ENCODE results near the gene ETFA.
A peak's percentile ranks its signal among the peaks of the same experiment; 100 is the strongest.

The ETFA gene

DNA sequence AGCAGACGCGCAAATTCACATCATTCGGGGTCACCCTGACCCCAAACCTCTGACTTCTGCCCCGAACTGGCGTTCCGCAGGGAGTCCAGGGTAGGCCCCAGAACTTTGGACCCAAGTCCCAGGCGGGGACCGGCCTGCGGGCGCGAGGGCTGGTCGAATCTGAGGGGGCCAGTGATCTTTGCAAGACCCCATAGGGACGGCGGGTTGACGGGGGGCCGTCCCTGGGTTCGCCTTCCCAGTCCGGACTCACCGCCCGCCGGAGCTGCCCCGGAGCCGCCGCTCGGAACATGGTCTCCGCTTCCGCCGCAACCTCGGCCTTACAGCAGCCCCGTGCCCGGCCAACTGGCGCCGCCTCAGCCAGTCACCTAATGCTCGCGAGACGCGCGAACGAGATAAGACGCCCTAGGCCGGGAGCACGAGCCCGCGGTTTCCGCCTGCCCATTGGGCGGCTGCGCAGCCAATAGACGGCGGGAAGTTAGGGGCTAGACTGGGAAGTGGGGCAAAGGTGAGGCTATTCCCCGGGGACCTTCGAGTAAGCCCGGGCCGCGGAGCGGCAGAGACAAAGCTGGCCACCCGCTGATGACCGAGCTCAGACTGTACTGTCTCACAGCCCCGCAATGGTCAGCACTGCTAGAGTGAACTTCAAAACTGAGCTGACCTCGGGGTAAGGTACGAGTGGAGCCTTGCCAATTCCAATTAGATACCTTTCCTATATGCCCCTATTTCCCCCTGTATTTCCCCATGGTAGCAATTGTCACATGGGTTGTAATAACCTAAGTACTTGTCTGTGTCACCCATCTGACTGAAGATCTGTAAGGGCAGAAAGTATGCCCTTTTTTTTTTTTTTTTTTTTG is at the start of gene ETFA:
Gene ETFA, minus strand, starts transcription at position 370 of the 854 bp plus-strand sequence. Its CDS starts 81 bp downstream, at position 289.
- Mint-ChIP-seq H3K9me3 (no peaks in the 10 kb centered on the region), H3K27me3 (ENCODE audit: low read depth) (peaks cover 4% of the 10 kb centered on the region), H3K27ac (peak within 1 kb of the TSS; percentile 80), H3K4me3 (peak within 1 kb of the TSS; percentile 85), H3K4me1 (ENCODE audit: low read depth) (peaks cover 25% of the 10 kb centered on the region), H3K36me3 (ENCODE audit: low read depth) (peaks cover 11% of the 10 kb centered on the region)

DNA sequence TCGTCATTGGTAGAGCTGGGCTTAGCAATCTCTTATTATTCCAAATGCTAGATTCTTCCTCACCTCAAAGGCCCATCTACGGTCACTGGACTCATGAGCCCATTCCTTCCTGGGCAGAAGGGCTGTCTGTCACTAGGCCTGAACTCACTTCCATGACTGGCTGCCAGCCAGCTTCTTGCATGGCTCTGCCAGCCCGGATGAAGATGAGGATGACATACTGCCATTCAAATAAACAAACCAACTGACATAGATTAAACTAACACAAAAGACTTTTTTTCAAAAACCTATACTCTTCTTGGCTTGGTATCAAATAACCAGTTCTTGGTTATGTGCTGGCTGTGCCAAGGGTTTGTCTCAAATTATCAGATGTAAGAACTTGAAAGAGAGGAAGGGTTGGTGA is 49.1 kb upstream of the ETFA start:
- Mint-ChIP-seq H3K36me3 (ENCODE audit: low read depth) (no peaks in the 10 kb centered on the region), H3K4me1 (ENCODE audit: low read depth) (no peaks in the 10 kb centered on the region), H3K27ac (no peak overlapping the region), H3K27me3 (ENCODE audit: low read depth) (peaks cover 3% of the 10 kb centered on the region), H3K9me3 (no peaks in the 10 kb centered on the region), H3K4me3 (no peak overlapping the region)

DNA sequence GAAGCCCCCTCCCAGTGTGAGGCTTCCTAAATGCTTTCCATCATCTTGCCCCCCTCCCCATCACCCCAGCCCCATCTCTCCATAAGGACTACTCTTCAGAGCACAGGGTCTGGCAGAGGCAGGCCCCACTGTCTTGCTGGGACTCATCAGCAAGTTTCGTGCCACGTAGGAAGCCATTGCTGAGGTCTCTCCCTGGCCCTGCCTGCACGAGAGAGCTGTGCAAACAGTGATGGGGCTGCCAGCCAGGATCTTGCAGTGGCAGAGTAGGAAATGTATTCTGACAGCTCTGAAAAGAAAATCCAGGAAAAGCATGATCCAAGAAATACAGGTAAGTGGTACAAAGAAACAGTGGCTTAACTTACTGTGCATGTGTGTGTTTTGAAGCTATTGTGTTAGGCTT is 47.9 kb upstream of the ETFA start:
- no peaks in the 10 kb centered on the region for H3K9me3 Mint-ChIP-seq
- H3K27ac Mint-ChIP-seq: no peak overlapping the region
- H3K27me3 Mint-ChIP-seq (ENCODE audit: low read depth): peaks cover 10% of the 10 kb centered on the region
- no peak overlapping the region for H3K4me3 Mint-ChIP-seq
- H3K36me3 Mint-ChIP-seq (ENCODE audit: low read depth): no peaks in the 10 kb centered on the region
- H3K4me1 Mint-ChIP-seq (ENCODE audit: low read depth): no peaks in the 10 kb centered on the region

DNA sequence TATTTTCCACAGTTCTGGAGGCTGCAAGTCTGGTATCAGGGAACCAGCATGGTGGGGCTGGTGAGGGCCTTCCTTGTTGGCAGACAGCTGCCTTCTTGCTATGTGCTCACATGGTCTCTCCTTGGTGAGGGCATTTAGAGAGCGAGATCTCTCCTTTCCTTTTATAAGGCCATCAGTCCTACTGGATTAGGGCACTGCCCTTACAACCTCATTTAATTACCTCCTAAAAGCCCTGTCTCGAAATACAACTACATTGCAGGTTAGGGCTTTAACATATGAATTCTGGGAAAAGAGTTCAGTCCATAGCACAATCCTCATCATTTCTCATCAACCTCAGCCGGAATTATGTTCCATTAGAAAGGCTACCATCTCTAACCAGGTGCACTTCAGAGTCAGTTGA is 47.2 kb upstream of the ETFA start:
- no peaks in the 10 kb centered on the region for H3K4me1 Mint-ChIP-seq (ENCODE audit: low read depth)
- H3K27ac Mint-ChIP-seq: no peak overlapping the region
- no peaks in the 10 kb centered on the region for H3K36me3 Mint-ChIP-seq (ENCODE audit: low read depth)
- H3K27me3 Mint-ChIP-seq (ENCODE audit: low read depth): peaks cover 10% of the 10 kb centered on the region
- H3K9me3 Mint-ChIP-seq: no peaks in the 10 kb centered on the region
- H3K4me3 Mint-ChIP-seq: no peak overlapping the region

DNA sequence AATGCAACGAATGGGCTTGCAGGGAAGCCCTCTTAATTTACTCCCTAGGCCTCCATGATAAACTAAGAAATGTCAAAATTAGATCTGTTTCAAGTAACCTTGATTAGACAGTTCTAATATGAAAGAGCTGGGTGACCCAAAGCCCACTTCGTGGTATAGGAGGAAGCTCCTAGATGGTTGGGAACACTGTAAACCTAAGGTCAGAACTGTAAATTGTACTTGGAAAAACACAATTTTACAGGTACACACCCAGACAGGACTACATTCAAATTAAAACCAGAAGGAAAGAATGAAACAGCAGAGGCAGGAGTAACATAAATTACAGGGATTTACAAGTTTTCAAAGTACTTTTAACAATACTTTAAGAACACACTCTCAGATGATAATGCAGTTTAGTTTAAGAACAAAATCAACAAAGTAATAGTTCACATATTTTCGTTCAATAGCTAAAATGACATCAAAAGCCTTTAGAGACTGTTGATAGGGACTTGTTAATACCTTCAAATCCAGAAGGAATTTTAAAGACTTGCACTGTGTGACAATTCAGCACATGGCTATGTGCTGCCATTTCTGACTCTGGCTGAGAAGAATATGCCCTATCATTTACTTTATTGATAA is 43.7 kb upstream of the ETFA start:
- Mint-ChIP-seq H3K27me3 (ENCODE audit: low read depth) (peaks cover 24% of the 10 kb centered on the region), H3K9me3 (no peaks in the 10 kb centered on the region), H3K27ac (no peak overlapping the region), H3K4me1 (ENCODE audit: low read depth) (no peaks in the 10 kb centered on the region), H3K4me3 (no peak overlapping the region), H3K36me3 (ENCODE audit: low read depth) (no peaks in the 10 kb centered on the region)

DNA sequence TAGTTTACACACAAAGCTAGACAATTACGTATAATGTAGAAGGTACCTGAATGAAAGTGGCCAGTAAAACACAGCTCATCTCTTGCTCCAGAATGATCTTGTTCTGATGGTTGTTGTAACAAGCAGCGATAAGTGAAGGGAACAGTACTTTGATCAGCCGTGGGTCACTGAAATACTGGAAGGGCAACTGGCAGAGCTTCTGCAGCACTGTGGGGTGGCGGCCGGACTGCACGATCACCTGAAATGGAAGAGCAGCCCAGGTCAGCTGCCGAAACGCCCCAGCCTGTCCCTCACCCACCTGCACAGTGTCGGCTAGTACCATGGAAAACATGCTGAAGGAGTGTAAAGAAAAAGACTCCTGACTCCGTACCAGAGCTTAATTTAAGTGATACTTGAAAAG is 42.6 kb upstream of the ETFA start:
- Mint-ChIP-seq H3K27me3 (ENCODE audit: low read depth) (peaks cover 26% of the 10 kb centered on the region), H3K4me3 (no peak overlapping the region), H3K4me1 (ENCODE audit: low read depth) (no peaks in the 10 kb centered on the region)

DNA sequence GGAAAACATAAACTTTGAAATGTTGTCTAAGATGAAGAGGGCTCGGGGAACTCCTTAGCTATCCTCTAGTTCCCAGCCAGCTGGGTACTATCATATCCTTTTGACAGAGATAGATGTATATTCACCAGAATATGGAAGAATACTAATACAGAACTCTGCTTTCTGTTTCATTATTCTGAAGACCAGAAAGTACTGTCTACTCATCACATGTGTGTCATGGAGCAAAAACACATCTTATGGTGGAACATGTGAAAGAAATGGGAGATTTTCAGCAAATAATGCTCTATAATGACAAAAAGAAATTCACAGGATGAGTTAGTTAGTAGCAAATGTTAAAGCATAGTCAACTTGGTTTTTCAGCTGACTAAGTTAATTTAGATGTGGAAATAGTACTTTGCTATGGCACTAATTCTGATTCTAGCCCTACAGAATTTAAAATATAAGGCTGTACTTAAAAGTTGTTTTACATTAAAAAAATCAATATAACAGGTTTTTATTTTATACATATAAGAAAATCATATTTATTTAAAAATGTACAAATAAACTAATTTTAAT is 41.8 kb upstream of the ETFA start:
- Mint-ChIP-seq H3K4me3 (no peak overlapping the region), H3K4me1 (ENCODE audit: low read depth) (no peaks in the 10 kb centered on the region), H3K9me3 (no peaks in the 10 kb centered on the region), H3K36me3 (ENCODE audit: low read depth) (peaks cover 3% of the 10 kb centered on the region), H3K27me3 (ENCODE audit: low read depth) (peaks cover 33% of the 10 kb centered on the region), H3K27ac (no peak overlapping the region)

More for the DNA sequence above, 42.6 kb upstream of the ETFA start:
- H3K9me3 Mint-ChIP-seq: no peaks in the 10 kb centered on the region
- H3K27ac Mint-ChIP-seq: no peak overlapping the region
- no peaks in the 10 kb centered on the region for H3K36me3 Mint-ChIP-seq (ENCODE audit: low read depth)

DNA sequence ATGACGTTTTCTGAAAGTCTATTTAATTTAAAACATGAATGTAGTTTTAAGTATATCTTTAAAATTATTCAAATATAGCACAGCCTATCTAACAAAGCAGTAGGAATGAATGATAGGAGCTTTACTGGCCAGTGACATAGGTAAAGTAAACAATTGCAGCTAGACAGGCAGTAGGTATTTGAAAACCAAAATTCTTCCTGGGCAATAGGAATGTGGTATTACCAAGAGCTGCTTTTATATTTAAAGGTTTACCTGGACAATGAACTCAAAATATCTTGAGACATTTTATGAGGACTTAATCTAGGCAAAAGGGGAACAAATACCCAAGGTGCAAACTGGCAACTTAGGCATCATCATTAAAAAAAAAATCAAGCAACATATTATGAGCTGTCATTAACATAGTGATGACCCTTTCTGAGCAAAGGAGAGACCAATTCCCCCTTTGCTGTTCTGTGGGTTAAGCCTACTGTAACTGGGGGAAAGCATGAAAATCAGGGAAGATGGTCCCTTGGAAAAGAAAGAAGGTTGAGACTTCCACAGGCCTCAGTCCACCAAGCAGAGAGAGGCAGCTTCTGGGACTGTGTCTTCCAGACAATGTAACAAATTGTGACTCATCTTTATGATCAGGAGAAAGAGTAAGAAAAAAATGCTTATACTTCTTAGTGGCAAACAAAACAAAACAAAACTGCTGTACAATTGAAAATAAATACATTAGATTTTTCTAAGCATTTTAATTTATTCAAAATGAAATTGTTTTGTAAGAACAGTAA is 38.2 kb upstream of the ETFA start:
- H3K27ac Mint-ChIP-seq: no peak overlapping the region
- peaks cover 13% of the 10 kb centered on the region for H3K36me3 Mint-ChIP-seq (ENCODE audit: low read depth)
- H3K27me3 Mint-ChIP-seq (ENCODE audit: low read depth): peaks cover 49% of the 10 kb centered on the region
- H3K4me3 Mint-ChIP-seq: no peak overlapping the region
- peaks cover 8% of the 10 kb centered on the region for H3K4me1 Mint-ChIP-seq (ENCODE audit: low read depth)
- H3K9me3 Mint-ChIP-seq: no peaks in the 10 kb centered on the region

DNA sequence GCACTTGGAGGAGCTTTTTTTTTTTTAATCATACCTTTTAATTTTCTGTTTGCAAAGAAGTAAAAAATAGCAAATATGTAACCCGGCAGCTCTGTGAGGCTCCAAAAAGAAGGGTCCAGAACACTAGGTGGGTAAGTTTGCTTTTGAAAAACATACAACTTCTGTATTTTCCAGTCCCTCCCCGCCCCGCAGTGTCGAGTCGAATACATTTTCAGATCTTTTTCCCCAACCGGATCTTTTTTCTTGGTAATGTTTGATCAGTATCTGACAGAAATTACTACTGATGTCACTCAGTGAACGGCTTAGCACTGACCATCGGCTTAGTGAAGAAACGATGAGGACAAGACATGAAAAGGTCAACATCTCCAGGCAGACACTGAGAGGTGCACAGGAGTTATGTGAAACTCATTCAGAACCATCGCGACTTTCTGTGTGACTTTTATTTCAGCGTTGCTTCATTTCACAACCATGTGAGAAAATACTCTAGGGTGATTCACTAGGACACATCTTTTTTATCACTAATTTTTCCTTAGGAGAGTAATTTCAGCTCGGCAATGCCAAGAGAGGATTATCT is 36.3 kb upstream of the ETFA start:
- H3K27ac Mint-ChIP-seq: no peak overlapping the region
- H3K9me3 Mint-ChIP-seq: no peaks in the 10 kb centered on the region
- H3K36me3 Mint-ChIP-seq (ENCODE audit: low read depth): peaks cover 13% of the 10 kb centered on the region
- H3K4me1 Mint-ChIP-seq (ENCODE audit: low read depth): peaks cover 8% of the 10 kb centered on the region
- no peak overlapping the region for H3K4me3 Mint-ChIP-seq
- peaks cover 65% of the 10 kb centered on the region for H3K27me3 Mint-ChIP-seq (ENCODE audit: low read depth)

DNA sequence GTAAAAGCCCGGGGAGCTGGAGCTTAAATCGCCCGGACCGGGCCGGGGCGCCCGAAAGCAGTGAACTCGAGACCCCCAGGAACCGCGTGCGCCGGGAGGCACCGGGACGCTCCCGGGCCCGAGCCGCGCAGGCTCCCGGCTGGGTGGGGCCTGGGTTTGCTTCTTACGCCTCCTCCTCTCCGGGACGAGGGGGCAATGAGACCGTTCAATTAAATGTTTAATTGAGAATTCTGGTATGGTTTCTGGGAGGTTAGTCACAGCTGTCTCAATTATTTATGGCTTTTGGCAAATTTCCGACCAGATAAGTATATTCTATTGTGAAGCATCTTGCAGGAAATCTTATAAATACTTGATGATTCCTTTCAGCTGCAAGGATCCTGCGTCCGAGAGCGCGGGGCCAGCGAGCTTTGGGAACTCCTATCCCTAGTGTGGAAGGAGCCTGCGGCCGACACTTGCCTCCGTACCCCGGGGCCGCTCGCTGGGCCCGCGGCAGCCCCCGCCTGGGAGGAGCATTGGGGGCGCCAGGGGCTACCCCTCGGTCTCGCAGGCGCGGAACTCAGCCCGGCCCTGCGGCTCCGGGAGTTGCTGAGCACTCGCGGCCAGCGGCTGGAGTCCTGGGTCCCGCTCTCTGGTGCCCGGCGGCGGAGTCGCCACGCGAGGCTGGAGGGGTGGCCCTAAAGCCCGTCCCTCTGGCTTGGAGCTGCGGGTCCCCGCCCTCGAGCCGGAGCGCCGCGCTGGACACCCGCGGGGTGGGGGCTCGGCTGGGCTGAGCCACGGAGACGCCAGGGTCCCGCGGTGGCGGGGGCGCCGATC is 35.6 kb upstream of the ETFA start:
- Mint-ChIP-seq H3K27ac (no peak overlapping the region), H3K36me3 (ENCODE audit: low read depth) (peaks cover 13% of the 10 kb centered on the region), H3K27me3 (ENCODE audit: low read depth) (peaks cover 64% of the 10 kb centered on the region), H3K4me3 (no peak overlapping the region), H3K4me1 (ENCODE audit: low read depth) (peaks cover 9% of the 10 kb centered on the region), H3K9me3 (no peaks in the 10 kb centered on the region)

DNA sequence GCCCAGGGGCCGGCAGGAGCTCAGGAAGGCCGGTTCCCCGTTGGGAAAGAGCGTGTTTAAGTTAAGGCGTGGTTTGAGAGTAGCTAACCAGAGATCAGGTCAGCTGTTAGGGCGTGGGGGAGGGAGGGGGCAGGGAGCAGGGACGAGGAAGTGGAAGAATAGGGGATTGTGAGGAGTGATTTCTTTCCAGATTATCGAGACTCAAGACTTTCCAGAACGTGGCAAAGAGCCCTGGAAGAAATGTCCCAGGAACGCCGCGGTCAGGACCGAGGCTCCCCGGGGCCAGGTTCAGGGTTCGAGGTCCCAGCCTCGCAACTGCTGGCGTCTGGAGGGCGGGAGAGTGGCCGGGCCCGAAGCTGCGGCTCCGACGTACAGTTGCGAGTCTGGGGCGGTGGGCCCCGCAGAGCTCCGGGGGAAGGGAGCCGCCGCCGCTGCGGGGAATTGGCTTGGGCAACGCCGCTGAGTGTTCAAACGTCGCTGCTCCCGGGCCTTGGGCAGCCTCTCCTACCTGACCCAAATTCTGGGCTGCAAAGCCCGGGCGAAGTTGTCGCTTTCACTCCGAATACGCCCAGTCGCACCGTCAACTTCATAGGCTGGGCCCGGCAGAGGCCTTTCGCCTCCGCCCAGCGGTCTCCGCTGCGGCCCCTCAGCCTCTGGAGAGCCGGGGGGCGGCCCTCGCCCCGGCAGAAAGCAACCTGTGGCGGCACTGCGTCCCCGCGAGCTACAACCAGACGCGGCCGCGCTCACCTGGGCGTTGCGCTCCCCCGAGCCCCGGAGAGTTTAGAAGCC is 34.8 kb upstream of the ETFA start:
- H3K36me3 Mint-ChIP-seq (ENCODE audit: low read depth): peaks cover 13% of the 10 kb centered on the region

DNA sequence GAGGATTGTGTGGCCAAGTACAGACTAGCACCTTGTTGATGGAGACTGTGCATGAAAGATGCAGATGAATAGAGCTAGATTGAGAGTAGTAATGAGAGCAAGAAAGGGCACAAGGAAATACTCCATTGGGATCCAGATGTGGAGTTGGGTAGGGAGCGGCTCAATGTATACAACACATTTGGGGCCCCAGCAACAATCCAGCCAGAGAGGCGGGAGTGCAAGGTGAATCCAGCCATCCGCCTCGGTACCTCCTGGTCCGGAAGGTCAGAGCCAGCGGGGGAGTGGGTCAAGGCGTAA is 34.3 kb upstream of the ETFA start:
- H3K27me3 Mint-ChIP-seq (ENCODE audit: low read depth): peaks cover 70% of the 10 kb centered on the region
- no peaks in the 10 kb centered on the region for H3K9me3 Mint-ChIP-seq
- H3K4me3 Mint-ChIP-seq: peak overlapping the region; percentile 59
- H3K36me3 Mint-ChIP-seq (ENCODE audit: low read depth): peaks cover 13% of the 10 kb centered on the region
- H3K4me1 Mint-ChIP-seq (ENCODE audit: low read depth): peaks cover 16% of the 10 kb centered on the region
- H3K27ac Mint-ChIP-seq: peak overlapping the region; percentile 8

More for the DNA sequence above, 34.8 kb upstream of the ETFA start:
- peak overlapping the region; percentile 59 for H3K4me3 Mint-ChIP-seq
- peaks cover 67% of the 10 kb centered on the region for H3K27me3 Mint-ChIP-seq (ENCODE audit: low read depth)
- H3K4me1 Mint-ChIP-seq (ENCODE audit: low read depth): peaks cover 13% of the 10 kb centered on the region
- peak overlapping the region; percentile 8 for H3K27ac Mint-ChIP-seq
- no peaks in the 10 kb centered on the region for H3K9me3 Mint-ChIP-seq

DNA sequence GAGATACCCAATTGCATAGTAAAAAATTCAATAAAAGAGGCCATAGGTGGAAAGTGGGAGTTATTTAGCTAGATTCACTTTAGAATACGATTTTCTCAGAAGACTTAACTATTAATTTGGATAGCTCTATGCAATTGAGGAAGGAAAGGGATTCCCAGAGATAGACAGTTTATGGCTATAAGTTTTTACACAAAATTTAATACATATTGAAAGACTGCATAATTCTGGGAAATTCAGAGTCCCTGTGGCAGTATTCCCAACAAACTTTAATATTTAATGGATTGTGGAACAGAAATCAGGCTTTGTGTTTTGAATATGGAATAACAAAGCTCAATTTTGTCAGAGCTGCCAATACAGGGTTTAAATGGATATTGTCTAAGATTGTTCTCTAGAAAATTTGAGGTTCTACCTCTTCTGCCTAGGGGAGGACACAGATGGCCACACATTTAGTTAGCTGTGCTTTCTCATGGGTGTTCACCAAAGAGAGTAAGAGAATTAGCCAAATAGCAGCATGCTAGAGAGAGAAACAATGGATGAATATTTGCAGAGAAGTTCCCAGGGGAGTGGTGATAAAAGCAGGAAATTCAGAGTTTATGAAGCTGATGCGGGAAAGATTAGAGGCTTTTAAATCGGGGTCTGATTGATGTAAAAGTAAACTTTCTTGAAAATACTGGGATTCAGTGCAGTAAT is 33.8 kb upstream of the ETFA start:
- no peaks in the 10 kb centered on the region for H3K9me3 Mint-ChIP-seq
- peaks cover 19% of the 10 kb centered on the region for H3K4me1 Mint-ChIP-seq (ENCODE audit: low read depth)
- H3K4me3 Mint-ChIP-seq: peak overlapping the region; percentile 59
- peaks cover 13% of the 10 kb centered on the region for H3K36me3 Mint-ChIP-seq (ENCODE audit: low read depth)
- peaks cover 70% of the 10 kb centered on the region for H3K27me3 Mint-ChIP-seq (ENCODE audit: low read depth)
- H3K27ac Mint-ChIP-seq: peak overlapping the region; percentile 8

Measured in T-helper 1 cell treated with Interleukin-12 subunit alpha and Interleukin-12 subunit beta and Interleukin-4 antibody, amounts not matched to agents 30 μg/mL and 1 μg/mL, for 36 hours (primary cell).